Measurements from ENCODE around the gene CPNE4.

Gene CPNE4

GRCh38 chr3:131821191-131821762 lies 213.5 kb downstream of the CPNE4 start:
- Mint-ChIP-seq H3K27ac (no peak overlapping the region), H3K27me3 (peaks cover 16% of the 10 kb centered on the region), H3K4me1 (no peaks in the 10 kb centered on the region), H3K9me3 (no peaks in the 10 kb centered on the region), H3K4me3 (no peak overlapping the region)
- DNase-seq (no peak), ATAC-seq (no peak)

DNA sequence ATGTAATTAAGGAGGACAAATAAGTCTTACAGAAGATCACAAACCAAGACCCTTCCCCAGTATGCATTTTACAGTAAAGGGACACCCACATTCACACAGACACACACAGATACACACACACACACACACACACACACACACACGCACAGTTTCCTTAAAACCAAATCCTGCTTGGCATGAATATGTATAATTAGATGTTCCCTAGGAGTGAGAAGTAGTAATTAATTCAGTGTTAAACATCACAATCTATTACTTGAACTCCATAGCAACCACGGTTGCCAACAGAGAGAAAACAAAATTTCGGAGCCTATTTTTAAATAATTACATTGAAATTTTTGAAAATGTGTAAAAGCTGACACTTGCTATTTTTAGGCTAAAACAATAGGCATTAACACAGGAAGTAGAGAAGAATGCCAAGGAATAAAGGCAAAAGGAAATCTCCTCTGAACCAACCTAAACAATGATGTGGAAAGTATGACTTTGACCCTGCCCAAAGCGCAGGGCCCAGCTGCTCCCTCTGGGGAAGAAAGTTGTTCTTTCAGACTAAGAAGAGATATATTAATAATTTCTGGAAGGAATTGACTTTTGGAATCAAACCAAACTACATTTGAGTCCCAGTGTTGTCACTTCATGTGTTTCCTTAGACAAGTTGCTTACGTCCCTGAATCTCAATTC lies 215.3 kb downstream of the CPNE4 start:
- ATAC-seq (no peak), DNase-seq (no peak)
- peaks cover 16% of the 10 kb centered on the region for H3K27me3 Mint-ChIP-seq
- H3K4me3 Mint-ChIP-seq: no peak overlapping the region
- H3K9me3 Mint-ChIP-seq: no peaks in the 10 kb centered on the region
- H3K4me1 Mint-ChIP-seq: no peaks in the 10 kb centered on the region
- H3K27ac Mint-ChIP-seq: peak overlapping the region in 1 of 2 donors; percentile 20

GRCh38 chr3:131812433-131812832 lies 222.4 kb downstream of the CPNE4 start:
- Mint-ChIP-seq H3K9me3 (no peaks in the 10 kb centered on the region), H3K27me3 (peaks cover 8% of the 10 kb centered on the region), H3K27ac (no peak overlapping the region), H3K4me1 (no peaks in the 10 kb centered on the region), H3K4me3 (no peak overlapping the region)
- DNase-seq (no peak), ATAC-seq (no peak)

GRCh38 chr3:131811481-131811880 lies 223.3 kb downstream of the CPNE4 start:
- Mint-ChIP-seq H3K9me3 (no peaks in the 10 kb centered on the region), H3K4me1 (no peaks in the 10 kb centered on the region)

DNA sequence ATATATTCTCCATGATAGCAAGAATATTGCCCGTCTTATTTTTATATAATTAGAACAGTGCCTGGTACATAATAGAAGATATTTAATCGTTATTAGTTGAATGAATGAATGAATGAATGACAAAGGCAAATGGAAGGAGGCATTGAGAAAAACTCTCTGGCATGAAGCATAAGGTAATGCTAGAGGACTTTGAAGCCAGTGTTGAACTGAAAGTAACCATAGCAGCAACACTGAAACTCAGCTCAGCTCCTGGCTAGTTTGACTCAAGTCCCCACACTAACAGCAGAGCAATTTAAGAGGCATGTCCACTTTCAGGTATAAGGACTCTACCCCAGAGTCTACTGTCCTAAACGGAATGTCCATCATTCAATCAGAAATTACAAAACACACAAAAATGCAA lies 227.0 kb downstream of the CPNE4 start:
- no peaks in the 10 kb centered on the region for H3K4me1 Mint-ChIP-seq

More at GRCh38 chr3:131811481-131811880, 223.3 kb downstream of the CPNE4 start:
- H3K27ac Mint-ChIP-seq: no peak overlapping the region
- H3K4me3 Mint-ChIP-seq: no peak overlapping the region
- peaks cover 15% of the 10 kb centered on the region for H3K27me3 Mint-ChIP-seq
- no peak for DNase-seq
- no peak for ATAC-seq

DNA sequence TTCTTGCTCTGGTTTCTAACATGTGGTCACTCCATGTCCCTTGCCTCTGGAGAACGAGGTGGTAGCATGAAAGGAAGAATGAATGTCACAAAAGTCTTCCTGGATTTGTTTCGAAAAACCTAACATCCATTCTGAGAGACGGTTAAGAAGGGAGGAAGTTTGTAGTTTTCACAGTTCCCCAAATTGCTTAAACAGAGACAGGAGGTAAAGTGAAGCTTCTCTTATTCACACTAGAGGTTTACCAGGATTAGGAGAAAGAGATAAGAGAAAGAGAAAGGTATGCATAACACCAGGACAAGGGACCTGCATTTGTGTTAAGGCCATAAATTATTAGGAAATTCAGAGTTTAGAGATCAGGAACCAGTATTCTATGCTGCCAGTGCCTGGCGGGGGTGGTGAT lies 228.1 kb downstream of the CPNE4 start:
- ATAC-seq (no peak), DNase-seq (no peak)
- Mint-ChIP-seq H3K27me3 (peaks cover 22% of the 10 kb centered on the region), H3K27ac (no peak overlapping the region), H3K9me3 (no peaks in the 10 kb centered on the region), H3K4me3 (no peak overlapping the region), H3K4me1 (no peaks in the 10 kb centered on the region)

More for the DNA sequence above, 227.0 kb downstream of the CPNE4 start:
- Mint-ChIP-seq H3K27ac (no peak overlapping the region), H3K4me3 (no peak overlapping the region), H3K9me3 (no peaks in the 10 kb centered on the region), H3K27me3 (peaks cover 22% of the 10 kb centered on the region)
- ATAC-seq (no peak), DNase-seq (no peak)

DNA sequence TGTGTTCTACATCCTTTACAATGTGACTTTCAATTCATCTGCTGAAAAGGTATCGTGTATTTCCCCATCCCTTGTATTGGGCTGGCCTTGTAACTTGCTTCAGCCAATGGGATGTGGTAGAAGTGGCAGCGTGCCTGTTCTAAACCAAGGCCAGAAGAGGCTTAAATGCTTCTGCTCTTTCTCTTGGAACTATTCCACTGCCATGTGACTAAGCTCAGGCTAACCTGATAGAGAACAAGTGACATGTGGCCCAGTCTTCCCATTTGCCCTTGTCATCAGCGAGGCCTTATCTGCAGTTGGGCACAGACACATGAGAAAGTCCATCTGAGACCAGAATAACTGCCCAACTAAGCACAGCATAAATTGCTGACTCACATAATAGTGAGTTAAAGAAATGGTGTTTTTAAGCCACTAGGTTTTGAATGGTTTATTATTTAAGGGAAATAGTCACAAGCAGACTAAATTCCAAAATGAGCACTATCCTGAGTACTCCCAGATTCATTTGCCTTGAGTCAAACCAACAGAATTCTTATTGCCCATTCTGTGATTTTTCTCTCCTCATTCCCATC lies 230.2 kb downstream of the CPNE4 start:
- Mint-ChIP-seq H3K4me3 (no peak overlapping the region), H3K27me3 (peaks cover 17% of the 10 kb centered on the region), H3K9me3 (no peaks in the 10 kb centered on the region), H3K27ac (no peak overlapping the region), H3K4me1 (no peaks in the 10 kb centered on the region)
- no peak for DNase-seq
- ATAC-seq: no peak

GRCh38 chr3:131803113-131803512 lies 231.7 kb downstream of the CPNE4 start:
- DNase-seq: no peak
- H3K4me3 Mint-ChIP-seq: no peak overlapping the region
- H3K9me3 Mint-ChIP-seq: no peaks in the 10 kb centered on the region
- H3K4me1 Mint-ChIP-seq: no peaks in the 10 kb centered on the region
- H3K27ac Mint-ChIP-seq: no peak overlapping the region
- peaks cover 15% of the 10 kb centered on the region for H3K27me3 Mint-ChIP-seq
- no peak for ATAC-seq

DNA sequence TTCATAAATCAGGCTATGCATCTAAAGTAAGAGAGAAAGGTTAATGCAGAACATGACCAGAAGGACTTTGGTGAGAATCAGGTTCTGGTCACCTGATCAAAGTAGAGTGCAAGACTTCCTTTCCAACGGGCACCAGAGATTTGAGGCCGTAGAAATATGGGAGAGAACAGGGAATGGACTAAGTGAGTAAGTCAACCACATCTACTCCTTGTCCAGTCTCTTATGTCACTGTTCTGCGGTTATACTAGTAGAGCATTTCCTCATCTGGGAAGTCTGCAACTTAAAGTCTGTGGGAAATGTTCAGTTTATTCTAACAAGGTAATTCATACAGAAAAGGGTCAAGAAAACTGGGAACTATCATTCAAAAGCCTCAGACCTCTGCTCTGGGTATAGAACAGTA lies 232.8 kb downstream of the CPNE4 start:
- Mint-ChIP-seq H3K4me1 (no peaks in the 10 kb centered on the region), H3K27ac (no peak overlapping the region), H3K27me3 (peaks cover 13% of the 10 kb centered on the region), H3K9me3 (no peaks in the 10 kb centered on the region), H3K4me3 (no peak overlapping the region)
- ATAC-seq (no peak), DNase-seq (no peak)

- Mint-ChIP-seq H3K4me1 (peaks cover 2% of the 10 kb centered on the region), H3K4me3 (no peak overlapping the region), H3K27me3 (peaks cover 9% of the 10 kb centered on the region), H3K27ac (no peak overlapping the region), H3K9me3 (no peaks in the 10 kb centered on the region)
- DNase-seq: no peak
- ATAC-seq: no peak
These were observed 233.2 kb downstream of the CPNE4 start for GRCh38 chr3:131801566-131801965.

GRCh38 chr3:131797776-131798175 lies 237.0 kb downstream of the CPNE4 start:
- no peak overlapping the region for H3K27ac Mint-ChIP-seq
- H3K4me3 Mint-ChIP-seq: no peak overlapping the region
- H3K27me3 Mint-ChIP-seq: peaks cover 34% of the 10 kb centered on the region
- no peak for ATAC-seq
- H3K4me1 Mint-ChIP-seq: peaks cover 12% of the 10 kb centered on the region
- no peaks in the 10 kb centered on the region for H3K9me3 Mint-ChIP-seq
- DNase-seq: no peak

GRCh38 chr3:131796558-131797198 lies 238.1 kb downstream of the CPNE4 start:
- ATAC-seq: peak; percentile 62
- H3K4me3 Mint-ChIP-seq: peak overlapping the region in 1 of 2 donors; percentile 46
- no peak overlapping the region for H3K27ac Mint-ChIP-seq
- no peaks in the 10 kb centered on the region for H3K9me3 Mint-ChIP-seq
- DNase-seq: no peak
- peaks cover 35% of the 10 kb centered on the region for H3K27me3 Mint-ChIP-seq
- H3K4me1 Mint-ChIP-seq: peaks cover 12% of the 10 kb centered on the region

- Mint-ChIP-seq H3K27me3 (peaks cover 35% of the 10 kb centered on the region), H3K27ac (no peak overlapping the region), H3K9me3 (no peaks in the 10 kb centered on the region), H3K4me1 (peaks cover 12% of the 10 kb centered on the region), H3K4me3 (peak overlapping the region in 1 of 2 donors; percentile 46)
- ATAC-seq (no peak), DNase-seq (no peak)
These were observed 238.7 kb downstream of the CPNE4 start for GRCh38 chr3:131796111-131796510.

- Mint-ChIP-seq H3K4me3 (no peak overlapping the region), H3K9me3 (no peaks in the 10 kb centered on the region), H3K27me3 (peaks cover 35% of the 10 kb centered on the region), H3K4me1 (peaks cover 12% of the 10 kb centered on the region), H3K27ac (no peak overlapping the region)
- DNase-seq (no peak), ATAC-seq (no peak)
These were observed 239.3 kb downstream of the CPNE4 start for GRCh38 chr3:131795390-131796090.

DNA sequence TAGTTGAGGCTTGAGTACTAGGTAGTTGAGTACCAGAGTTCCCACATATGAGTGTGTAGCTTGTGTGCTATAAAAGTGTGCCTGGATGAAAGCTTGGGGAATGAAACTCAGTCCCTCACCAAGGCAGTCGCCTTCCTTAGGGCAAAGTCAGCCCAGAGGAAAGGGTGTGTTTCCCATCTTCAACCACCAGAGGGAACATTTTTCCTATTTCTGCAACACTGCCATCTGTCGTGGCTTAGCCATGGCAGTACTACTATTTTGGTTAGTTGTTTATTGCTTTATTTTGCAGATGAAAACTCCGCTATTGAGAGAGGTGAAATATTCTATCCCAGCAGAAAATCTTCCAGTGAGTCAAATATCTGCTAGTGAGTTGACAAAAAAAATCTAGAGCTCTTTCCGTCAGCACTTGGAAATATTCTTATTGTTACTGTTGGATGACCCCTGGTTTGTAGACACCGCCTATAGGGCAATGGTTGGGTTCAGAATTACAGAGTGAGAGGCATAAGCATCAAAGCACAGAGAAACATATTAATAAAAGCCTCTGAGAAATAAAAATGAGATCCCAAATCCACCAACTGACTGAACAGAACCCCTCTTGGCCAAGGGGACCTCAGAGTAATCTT lies 239.9 kb downstream of the CPNE4 start:
- Mint-ChIP-seq H3K4me3 (no peak overlapping the region), H3K27ac (no peak overlapping the region), H3K9me3 (no peaks in the 10 kb centered on the region), H3K4me1 (peaks cover 12% of the 10 kb centered on the region), H3K27me3 (peaks cover 35% of the 10 kb centered on the region)
- DNase-seq (peak; percentile 22 to 24), ATAC-seq (peak; percentile 70)
